BLaER1 treated with 17β-estradiol and CSF1 and Interleukin-3, amounts not matched to agents 10 nM and 100 nM (cell line): ENCODE data around the gene ADGRB3.

Experiments used
- H3K27ac ChIP-seq, 11 experiments: shearing (Covaris generic); formaldehyde crosslinking; 2 replicates each; pipeline ENCODE4 v1.8.1; 2022
- H3K27me3 ChIP-seq, 11 experiments: shearing (Covaris generic); formaldehyde crosslinking; 2 replicates each; pipeline ENCODE4 v1.8.1; 2022
- H3K36me3 ChIP-seq, 11 experiments: shearing (Covaris generic); formaldehyde crosslinking; 2 replicates each; pipeline ENCODE4 v1.8.1; 2022
- H3K4me1 ChIP-seq, 10 experiments: shearing (Covaris generic); formaldehyde crosslinking; 2 replicates each; pipeline ENCODE4 v1.8.1; 2022
- H3K4me2 ChIP-seq, 11 experiments: shearing (Covaris generic); formaldehyde crosslinking; 2 replicates each; pipeline ENCODE4 v1.8.1; 2022
- H3K4me3 ChIP-seq, 10 experiments: shearing (Covaris generic); formaldehyde crosslinking; 2 replicates each; pipeline ENCODE4 v1.8.1; 2022
- H3K9ac ChIP-seq, 11 experiments: shearing (Covaris generic); formaldehyde crosslinking; 2 replicates each; pipeline ENCODE4 v1.8.1; 2022
- H3K9me3 ChIP-seq, 11 experiments: shearing (Covaris generic); formaldehyde crosslinking; replicated peaks in 1 of 11; 2 replicates each; pipeline ENCODE4 v1.8.1; 2022
- H4K20me1 ChIP-seq, 11 experiments: shearing (Covaris generic); formaldehyde crosslinking; 2 replicates each; pipeline ENCODE4 v1.8.1; 2022
- Cebpa-rat ChIP-seq, 11 experiments: shearing (Covaris generic); IDR thresholded peaks; 2 replicates each; pipeline ENCODE4 v1.8.1; 2022

The ADGRB3 gene

DNA sequence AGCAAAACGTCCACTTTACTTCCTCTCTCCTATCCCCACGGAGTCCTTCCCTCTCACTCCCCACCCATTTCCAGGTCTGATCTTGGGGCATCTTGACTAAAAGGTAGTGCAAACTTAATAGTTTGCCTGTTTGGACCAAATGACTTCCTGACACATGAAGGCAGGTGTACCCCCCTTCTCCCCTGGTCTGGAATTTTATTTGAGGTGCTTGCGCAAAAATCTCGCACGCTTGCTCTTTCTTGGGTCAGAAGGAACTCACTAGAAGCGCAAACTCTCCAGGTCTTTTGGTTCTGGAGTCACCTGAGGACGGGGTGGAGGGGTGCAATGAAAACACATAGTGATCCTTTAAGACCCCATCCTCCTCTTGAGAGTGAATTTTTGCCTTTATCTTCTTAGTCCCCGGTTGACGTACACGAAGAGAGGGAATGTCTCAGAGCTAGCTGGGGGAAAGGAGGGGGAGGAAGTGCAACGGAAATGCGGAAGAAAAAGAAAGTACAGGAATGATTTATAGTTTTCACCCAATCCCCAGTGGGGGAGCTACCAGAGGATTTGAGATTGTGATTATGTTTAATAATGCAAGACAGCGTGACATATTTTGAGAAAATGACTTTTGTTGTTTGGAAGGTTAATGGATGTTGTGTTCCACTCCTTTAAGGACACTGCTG is 4.9 kb downstream of the ADGRB3 start:
- no peaks in the 10 kb centered on the region for H3K36me3 ChIP-seq
- TF ChIP-seq Cebpa-rat (IDR thresholded peaks at IDR 0.05): no peak
- H3K27ac ChIP-seq: no peak overlapping the region
- H3K4me3 ChIP-seq: 0 out of 20 replicates have a peak overlapping the region, but pooled peaks of 1 of the 10 experiments have one; percentile 3
- peak overlapping the region in 10 of 11 experiments; percentile 12 to 80 (median 44); a peak in 19 of 22 replicates for H3K4me2 ChIP-seq
- no peak overlapping the region for H3K9ac ChIP-seq
- H4K20me1 ChIP-seq: no peaks in the 10 kb centered on the region; a peak in 2 of 22 replicates
- no peaks in the 10 kb centered on the region for H3K9me3 ChIP-seq
- H3K27me3 ChIP-seq: peaks cover 25 to 31% (median 30%) of the 10 kb centered on the region in 11 experiments
- H3K4me1 ChIP-seq: peaks cover 0 to 18% (median 8%) of the 10 kb centered on the region in 10 experiments; a peak in 17 of 20 replicates

DNA sequence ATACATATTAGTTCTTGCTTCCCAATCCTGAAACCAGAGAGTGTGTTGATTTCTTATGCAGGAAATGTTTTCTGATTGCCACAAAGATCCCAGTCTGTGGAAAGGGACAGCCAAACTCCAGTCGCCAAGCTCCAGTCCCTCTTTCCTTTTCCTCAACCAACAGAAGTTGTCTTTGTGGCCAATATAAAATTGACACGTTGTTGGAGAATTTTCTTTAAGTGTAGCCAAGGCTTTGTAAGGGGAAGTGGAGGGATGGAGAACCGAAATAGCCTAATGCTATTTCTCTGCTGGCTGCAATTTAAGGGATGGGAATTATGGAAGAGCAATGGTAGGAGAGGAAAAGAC is 5.4 kb downstream of the ADGRB3 start:
- Histone ChIP-seq H3K27me3 (peaks cover 20 to 26% (median 25%) of the 10 kb centered on the region in 11 experiments), H3K4me3 (0 out of 20 replicates have a peak overlapping the region, but pooled peaks of 1 of the 10 experiments have one; percentile 3), H3K4me2 (peak overlapping the region in 10 of 11 experiments; percentile 12 to 80 (median 44); a peak in 19 of 22 replicates), H3K4me1 (peaks cover 0 to 18% (median 8%) of the 10 kb centered on the region in 10 experiments; a peak in 17 of 20 replicates), H3K9me3 (no peaks in the 10 kb centered on the region), H3K9ac (no peak overlapping the region), H3K36me3 (no peaks in the 10 kb centered on the region), H3K27ac (no peak overlapping the region), H4K20me1 (no peaks in the 10 kb centered on the region; a peak in 2 of 22 replicates)
- TF ChIP-seq Cebpa-rat (IDR thresholded peaks at IDR 0.05): no peak

DNA sequence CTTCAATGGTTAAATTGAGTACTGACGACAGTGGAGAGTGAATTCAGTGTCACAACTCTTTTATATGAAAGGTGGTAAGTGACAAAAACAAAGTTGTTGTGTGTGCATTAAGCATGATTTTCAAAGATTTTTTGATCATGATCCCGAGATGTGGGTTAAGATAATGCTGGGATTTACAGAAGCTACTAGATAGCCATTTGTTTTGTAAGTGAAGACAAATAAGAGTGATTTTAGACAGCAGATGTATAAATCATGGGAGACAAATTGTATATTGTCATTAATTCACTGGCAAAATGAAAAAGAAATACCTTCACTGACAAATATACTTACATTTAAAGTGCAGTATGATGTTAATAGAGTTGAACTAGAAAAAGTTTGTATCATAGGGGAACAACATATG is 6.1 kb downstream of the ADGRB3 start:
- no peaks in the 10 kb centered on the region for H3K9me3 ChIP-seq
- peaks cover 0 to 17% (median 8%) of the 10 kb centered on the region in 10 experiments; a peak in 17 of 20 replicates for H3K4me1 ChIP-seq
- no peak overlapping the region for H3K9ac ChIP-seq
- TF ChIP-seq Cebpa-rat (IDR thresholded peaks at IDR 0.05): no peak
- H4K20me1 ChIP-seq: no peaks in the 10 kb centered on the region; a peak in 2 of 22 replicates
- H3K4me2 ChIP-seq: no peak overlapping the region
- H3K36me3 ChIP-seq: no peaks in the 10 kb centered on the region
- peaks cover 13 to 19% (median 17%) of the 10 kb centered on the region in 11 experiments for H3K27me3 ChIP-seq
- no peak overlapping the region for H3K4me3 ChIP-seq
- H3K27ac ChIP-seq: no peak overlapping the region

DNA sequence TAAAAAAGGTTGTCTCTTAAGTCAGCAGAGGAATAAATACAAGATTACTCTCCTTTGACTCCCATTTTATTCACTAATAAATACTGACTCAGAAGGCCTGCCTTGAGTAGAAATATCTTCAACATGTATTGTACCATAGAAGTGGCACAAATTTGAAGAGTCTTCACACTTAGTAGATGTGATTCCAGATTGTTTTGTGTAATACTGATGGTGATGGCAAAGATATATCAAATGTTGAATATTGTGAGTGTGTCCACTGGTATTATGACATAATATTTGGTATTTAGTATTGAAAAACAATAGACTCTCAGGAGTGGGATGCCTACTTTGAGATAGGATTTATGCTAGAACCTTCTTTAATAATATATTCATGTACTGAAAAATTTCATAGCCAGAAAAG is 7.0 kb downstream of the ADGRB3 start:
- H3K9me3 ChIP-seq: no peaks in the 10 kb centered on the region
- peaks cover 4 to 10% (median 8%) of the 10 kb centered on the region in 11 experiments for H3K27me3 ChIP-seq
- no peaks in the 10 kb centered on the region for H3K36me3 ChIP-seq
- no peak for TF ChIP-seq Cebpa-rat (IDR thresholded peaks at IDR 0.05)
- H3K9ac ChIP-seq: no peak overlapping the region
- no peak overlapping the region for H3K4me3 ChIP-seq
- peaks cover 0 to 12% (median 8%) of the 10 kb centered on the region in 10 experiments; a peak in 17 of 20 replicates for H3K4me1 ChIP-seq
- H4K20me1 ChIP-seq: no peaks in the 10 kb centered on the region; a peak in 2 of 22 replicates
- no peak overlapping the region for H3K4me2 ChIP-seq
- no peak overlapping the region for H3K27ac ChIP-seq

DNA sequence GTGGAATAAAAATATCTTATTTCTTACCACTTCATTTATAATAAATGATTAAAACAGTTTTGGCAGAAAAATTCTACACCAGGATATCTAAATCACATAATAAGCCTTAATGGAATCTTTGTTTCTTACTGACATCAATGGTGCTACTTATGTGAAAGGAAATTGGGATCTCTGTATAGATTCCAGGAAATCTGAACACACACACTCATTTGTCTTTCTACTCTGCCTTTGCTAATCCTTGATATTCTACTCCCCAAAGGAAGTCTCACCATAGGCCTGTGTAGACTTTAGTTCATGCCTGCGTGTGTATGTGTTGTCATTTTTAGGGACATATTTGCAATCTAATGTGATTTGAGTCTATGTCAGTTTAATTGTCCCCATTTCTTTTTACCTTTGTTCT is 7.9 kb downstream of the ADGRB3 start:
- H3K4me2 ChIP-seq: no peak overlapping the region
- TF ChIP-seq Cebpa-rat (IDR thresholded peaks at IDR 0.05): no peak
- no peaks in the 10 kb centered on the region for H3K36me3 ChIP-seq
- H3K9ac ChIP-seq: no peak overlapping the region
- peaks cover 0 to 12% (median 8%) of the 10 kb centered on the region in 10 experiments; a peak in 17 of 20 replicates for H3K4me1 ChIP-seq
- no peak overlapping the region for H3K4me3 ChIP-seq
- H4K20me1 ChIP-seq: no peaks in the 10 kb centered on the region; a peak in 1 of 22 replicates
- no peak overlapping the region for H3K27ac ChIP-seq
- H3K27me3 ChIP-seq: peaks cover 0 to 1% (median 0%) of the 10 kb centered on the region in 11 experiments; a peak in 7 of 22 replicates
- H3K9me3 ChIP-seq: no peaks in the 10 kb centered on the region

DNA sequence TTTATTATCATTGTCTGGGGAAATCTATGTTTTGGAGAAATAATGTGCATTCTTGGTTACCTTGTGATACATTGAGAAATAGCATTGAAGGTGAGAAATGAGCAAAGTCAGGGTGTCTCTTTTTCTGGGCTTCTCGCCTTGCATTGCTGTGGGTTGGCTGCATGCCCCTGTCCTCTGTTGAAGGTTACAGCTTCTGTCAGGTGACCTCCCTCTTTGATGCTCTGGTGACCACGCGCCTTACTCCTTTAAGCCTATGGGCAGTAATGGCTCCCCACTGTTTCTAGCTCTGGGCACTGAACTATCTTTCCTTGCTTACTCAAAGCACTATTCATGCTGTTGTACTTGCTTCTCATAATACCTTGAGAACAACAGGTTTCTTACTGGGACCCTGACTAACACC is 14.6 kb downstream of the ADGRB3 start:
- Histone ChIP-seq H3K4me3 (no peak overlapping the region), H3K27ac (no peak overlapping the region), H4K20me1 (no peaks in the 10 kb centered on the region), H3K9me3 (no peaks in the 10 kb centered on the region), H3K36me3 (no peaks in the 10 kb centered on the region), H3K27me3 (no peaks in the 10 kb centered on the region), H3K4me2 (no peak overlapping the region), H3K4me1 (peaks cover 0 to 11% (median 8%) of the 10 kb centered on the region in 10 experiments; a peak in 8 of 20 replicates), H3K9ac (no peak overlapping the region)
- TF ChIP-seq Cebpa-rat (IDR thresholded peaks at IDR 0.05): no peak

DNA sequence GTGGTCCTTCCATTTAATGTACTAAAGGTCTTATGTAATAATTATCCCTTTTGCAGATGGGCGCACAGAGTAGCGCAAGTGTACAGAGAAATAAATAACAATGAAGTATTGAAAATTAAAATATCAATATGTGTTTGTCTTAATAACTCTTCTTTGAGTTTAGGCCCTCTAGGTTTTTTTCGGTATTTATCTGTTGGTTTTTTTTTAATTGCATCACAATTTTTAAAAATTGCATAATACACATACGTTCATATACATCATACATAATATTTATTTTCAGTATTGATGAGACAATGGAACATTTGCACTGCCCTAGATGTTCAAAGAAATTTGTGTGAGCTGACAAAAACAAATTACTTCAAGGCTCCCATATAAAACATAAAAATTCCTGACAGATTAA is 15.1 kb downstream of the ADGRB3 start:
- Histone ChIP-seq H3K9ac (no peak overlapping the region), H3K4me3 (no peak overlapping the region), H3K4me1 (peaks cover 0 to 11% (median 8%) of the 10 kb centered on the region in 10 experiments; a peak in 8 of 20 replicates), H3K36me3 (no peaks in the 10 kb centered on the region), H3K27ac (no peak overlapping the region), H4K20me1 (no peaks in the 10 kb centered on the region), H3K4me2 (no peak overlapping the region), H3K27me3 (no peaks in the 10 kb centered on the region), H3K9me3 (no peaks in the 10 kb centered on the region)
- no peak for TF ChIP-seq Cebpa-rat (IDR thresholded peaks at IDR 0.05)

DNA sequence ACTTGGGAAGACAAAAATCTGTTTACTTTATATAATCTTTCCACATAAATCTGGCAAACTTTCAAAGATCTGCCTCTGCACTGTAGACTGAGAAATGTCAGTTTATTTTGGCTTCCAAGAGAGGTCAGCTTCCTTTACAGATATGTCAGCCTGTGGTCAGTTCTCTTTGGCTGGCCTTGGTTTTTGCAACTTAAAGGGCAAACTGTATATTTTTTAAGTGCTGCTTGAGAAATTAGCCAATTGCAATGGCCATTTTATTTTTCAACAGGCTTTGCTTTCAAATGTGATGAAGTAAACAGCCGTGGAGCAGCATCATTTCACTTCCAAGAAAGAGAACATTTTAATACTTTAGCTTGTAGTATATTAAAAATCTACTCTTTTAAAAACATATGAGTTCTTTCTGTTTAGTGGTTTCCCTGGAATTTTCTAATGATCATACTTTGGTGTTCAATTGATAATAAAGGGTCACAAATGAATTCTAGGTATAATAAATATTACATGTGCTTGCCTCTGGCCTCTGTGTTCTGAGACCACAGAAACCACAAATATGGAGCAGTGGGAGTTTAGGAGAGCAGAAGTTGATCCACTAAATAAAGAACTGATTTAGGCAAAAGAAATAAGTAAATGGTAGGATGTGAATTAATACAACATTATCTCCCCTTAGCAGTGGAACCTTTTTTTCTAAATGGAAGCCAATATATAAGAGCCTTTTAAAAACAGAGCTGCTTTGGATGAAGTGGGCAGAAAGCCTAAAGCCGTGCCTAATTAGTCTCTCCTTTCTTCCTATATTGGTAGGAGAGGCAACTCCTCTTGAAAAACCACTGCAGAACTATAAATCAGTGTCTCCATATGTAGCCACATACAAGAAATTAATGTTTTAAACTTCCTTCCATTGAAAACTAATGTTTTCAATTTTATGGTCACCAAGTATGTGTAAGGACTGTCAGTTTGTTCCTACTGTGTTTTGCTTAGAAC is 16.2 kb downstream of the ADGRB3 start:
- H3K9ac ChIP-seq: no peak overlapping the region
- no peak overlapping the region for H3K4me3 ChIP-seq
- no peaks in the 10 kb centered on the region for H4K20me1 ChIP-seq
- peak overlapping the region in 3 of 11 experiments; percentile 2 to 23 (median 11); a peak in 2 of 22 replicates for H3K4me2 ChIP-seq
- TF ChIP-seq Cebpa-rat (IDR thresholded peaks at IDR 0.05): no peak
- H3K4me1 ChIP-seq: peaks cover 0 to 11% (median 8%) of the 10 kb centered on the region in 10 experiments; a peak in 8 of 20 replicates
- H3K27me3 ChIP-seq: no peaks in the 10 kb centered on the region
- no peaks in the 10 kb centered on the region for H3K9me3 ChIP-seq
- no peaks in the 10 kb centered on the region for H3K36me3 ChIP-seq
- no peak overlapping the region for H3K27ac ChIP-seq

DNA sequence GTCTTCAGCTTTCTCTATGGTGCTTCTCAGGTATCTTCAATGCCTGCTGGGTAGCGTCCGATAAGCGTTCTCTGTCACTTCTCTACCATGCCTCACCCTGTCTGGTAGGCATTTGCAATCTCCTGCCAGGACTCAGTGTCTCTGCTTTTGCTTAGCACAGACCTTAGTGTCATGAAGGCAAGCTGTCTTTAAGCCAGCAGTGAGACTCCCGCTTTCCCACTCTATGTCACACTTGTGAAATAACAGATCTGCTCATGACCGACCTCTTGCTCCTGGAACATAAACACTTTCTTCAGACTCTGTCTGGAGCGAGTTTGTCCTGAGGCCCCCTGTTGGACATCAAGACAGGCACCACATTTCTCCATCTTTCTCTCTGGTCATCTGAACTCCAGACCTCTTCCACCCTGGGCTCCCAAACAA is 17.0 kb downstream of the ADGRB3 start:
- H3K4me1 ChIP-seq: peaks cover 0 to 11% (median 8%) of the 10 kb centered on the region in 10 experiments; a peak in 8 of 20 replicates
- H3K4me2 ChIP-seq: no peak overlapping the region

More for the DNA sequence above, 17.0 kb downstream of the ADGRB3 start:
- H3K27me3 ChIP-seq: no peaks in the 10 kb centered on the region
- H4K20me1 ChIP-seq: no peaks in the 10 kb centered on the region
- no peak for TF ChIP-seq Cebpa-rat (IDR thresholded peaks at IDR 0.05)
- no peak overlapping the region for H3K27ac ChIP-seq
- H3K9ac ChIP-seq: no peak overlapping the region
- no peak overlapping the region for H3K4me3 ChIP-seq
- no peaks in the 10 kb centered on the region for H3K36me3 ChIP-seq
- H3K9me3 ChIP-seq: no peaks in the 10 kb centered on the region
